Fibroblast of skin of left quadriceps (primary cell): ENCODE measurements around the gene FAM120C.

Experiments used
- DNase-seq, 2 experiments: peaks; one replicate each; pipeline ENCODE4 v3.0.0-alpha.2; 2013; ENCODE audit warnings: low read depth in 2 of 2

Gene FAM120C

GRCh38 chrX:54043056-54043455, 140.0 kb downstream of the FAM120C start:
- DNase-seq, result no peak

GRCh38 chrX:54042609-54043021, 140.4 kb downstream of the FAM120C start:
- peak; percentile 28 to 31 for DNase-seq

- no peak for DNase-seq
Observed at GRCh38 chrX:54030329-54030728, 152.7 kb downstream of the FAM120C start.

- no peak for DNase-seq
Observed at GRCh38 chrX:54029529-54030143, 153.4 kb downstream of the FAM120C start.

GRCh38 chrX:54024350-54024749, 158.7 kb downstream of the FAM120C start:
- DNase-seq, result no peak
